ENCODE data around the gene CKM.

- TF ChIP-seq, protein P1, sequence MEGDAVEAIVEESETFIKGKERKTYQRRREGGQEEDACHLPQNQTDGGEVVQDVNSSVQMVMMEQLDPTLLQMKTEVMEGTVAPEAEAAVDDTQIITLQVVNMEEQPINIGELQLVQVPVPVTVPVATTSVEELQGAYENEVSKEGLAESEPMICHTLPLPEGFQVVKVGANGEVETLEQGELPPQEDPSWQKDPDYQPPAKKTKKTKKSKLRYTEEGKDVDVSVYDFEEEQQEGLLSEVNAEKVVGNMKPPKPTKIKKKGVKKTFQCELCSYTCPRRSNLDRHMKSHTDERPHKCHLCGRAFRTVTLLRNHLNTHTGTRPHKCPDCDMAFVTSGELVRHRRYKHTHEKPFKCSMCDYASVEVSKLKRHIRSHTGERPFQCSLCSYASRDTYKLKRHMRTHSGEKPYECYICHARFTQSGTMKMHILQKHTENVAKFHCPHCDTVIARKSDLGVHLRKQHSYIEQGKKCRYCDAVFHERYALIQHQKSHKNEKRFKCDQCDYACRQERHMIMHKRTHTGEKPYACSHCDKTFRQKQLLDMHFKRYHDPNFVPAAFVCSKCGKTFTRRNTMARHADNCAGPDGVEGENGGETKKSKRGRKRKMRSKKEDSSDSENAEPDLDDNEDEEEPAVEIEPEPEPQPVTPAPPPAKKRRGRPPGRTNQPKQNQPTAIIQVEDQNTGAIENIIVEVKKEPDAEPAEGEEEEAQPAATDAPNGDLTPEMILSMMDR (conservative IDR thresholded peaks at IDR 0.05 in 1 of 2, IDR thresholded peaks at IDR 0.05 in 1 of 2; ENCODE audit: low read depth in 1 of 2, low read length in 2 of 2), result no peak
- TF ChIP-seq EZH2 (IDR thresholded peaks at IDR 0.05; ENCODE audit: low read length, missing control alignments), result no peak
Observed at GRCh38 chr19:45352062-45352461, 29.4 kb upstream of the CKM start.

Data from fibroblast of lung (primary cell).